Activated CD4-positive, CD25-positive, alpha-beta regulatory T cell treated with anti-CD3 and anti-CD28 coated beads, Interleukin-2, amount 50 U/mL, for 16 hours (primary cell): Measurements from ENCODE around the gene CRACR2A.

Experiments used
- DNase-seq: peaks from one replicate; pipeline ENCODE4 v3.0.0-alpha.2; 2020; ENCODE audit warnings: low read depth, low spot score

Gene CRACR2A

DNA sequence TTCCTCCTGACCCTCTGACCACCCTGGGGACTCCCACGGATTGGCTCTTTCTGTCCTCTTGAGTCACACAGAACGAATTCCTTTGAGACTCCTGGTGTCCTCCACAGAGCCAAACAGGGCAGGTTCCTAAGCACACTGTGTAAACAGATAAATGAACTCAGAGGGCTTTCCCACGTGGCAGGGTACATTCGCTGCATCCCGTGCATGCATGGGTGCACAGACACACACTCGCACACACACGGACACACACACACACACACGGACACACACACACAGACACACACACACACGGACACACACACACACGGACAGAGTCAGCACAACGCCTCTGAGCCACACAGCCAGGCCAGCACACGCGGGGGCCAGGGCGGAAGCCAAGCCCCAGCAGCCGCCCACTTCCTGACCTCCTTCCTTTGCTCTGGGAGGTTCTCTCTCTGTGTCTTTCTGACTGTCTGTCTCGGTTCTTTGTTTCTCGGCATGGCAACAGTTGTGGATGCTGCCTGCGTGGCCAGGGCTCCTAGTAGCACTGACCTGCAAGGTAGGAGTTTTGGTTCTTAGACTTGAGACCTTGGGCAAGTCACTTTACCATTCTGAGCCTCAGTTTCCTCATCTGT lies 706 bp downstream of the CRACR2A start:
- peak; percentile 30 for DNase-seq

- no peak for DNase-seq
Observed at GRCh38 chr12:3751151-3752095, 1.5 kb downstream of the CRACR2A start.

GRCh38 chr12:3750616-3751015 lies 2.3 kb downstream of the CRACR2A start:
- DNase-seq, result no peak

DNA sequence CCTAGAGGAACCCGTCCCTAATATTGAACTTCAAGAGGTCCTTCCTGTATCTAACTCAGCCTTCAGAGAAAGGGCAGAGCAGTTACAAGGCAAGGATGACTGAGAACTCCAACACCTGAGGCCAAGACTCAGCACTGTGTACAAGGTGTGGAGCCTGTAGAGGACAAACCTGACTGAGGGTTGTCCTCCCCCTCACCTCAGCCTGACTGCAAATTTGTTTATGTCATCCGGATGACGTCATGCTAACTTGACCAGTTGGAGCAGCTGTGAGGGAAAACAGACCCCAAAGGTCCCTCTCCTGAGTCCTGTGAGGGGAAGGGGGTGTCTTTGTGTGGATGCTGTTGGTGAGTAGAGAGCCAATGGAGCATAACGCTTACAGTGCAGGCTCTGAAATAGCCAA lies 4.3 kb downstream of the CRACR2A start:
- DNase-seq, result no peak

- DNase-seq, result no peak
Observed at GRCh38 chr12:3747976-3748619, 4.8 kb downstream of the CRACR2A start.

DNA sequence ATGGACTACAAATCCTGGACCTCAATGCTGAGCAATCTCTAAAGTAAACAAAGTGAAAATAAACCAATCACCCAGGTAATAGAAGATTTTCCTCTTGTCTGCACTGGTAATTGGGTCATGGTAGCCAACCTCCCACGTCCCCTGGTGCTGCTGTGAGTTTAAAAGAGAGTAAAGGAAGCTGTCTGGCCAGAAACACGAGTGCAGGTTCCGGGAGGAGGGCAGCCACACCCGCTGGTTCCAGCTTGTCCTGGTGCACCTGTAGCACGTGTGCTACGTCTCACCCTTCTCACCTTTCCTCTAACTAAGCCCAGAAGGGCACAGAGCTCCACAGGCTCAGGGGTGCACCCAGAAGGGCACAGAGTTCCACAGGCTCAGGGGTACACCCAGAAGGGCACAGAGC lies 5.4 kb downstream of the CRACR2A start:
- DNase-seq, result no peak

- DNase-seq, result no peak
Observed at GRCh38 chr12:3746758-3747157, 6.2 kb downstream of the CRACR2A start.

- DNase-seq, result no peak
Observed at GRCh38 chr12:3745152-3745551, 7.8 kb downstream of the CRACR2A start.

DNA sequence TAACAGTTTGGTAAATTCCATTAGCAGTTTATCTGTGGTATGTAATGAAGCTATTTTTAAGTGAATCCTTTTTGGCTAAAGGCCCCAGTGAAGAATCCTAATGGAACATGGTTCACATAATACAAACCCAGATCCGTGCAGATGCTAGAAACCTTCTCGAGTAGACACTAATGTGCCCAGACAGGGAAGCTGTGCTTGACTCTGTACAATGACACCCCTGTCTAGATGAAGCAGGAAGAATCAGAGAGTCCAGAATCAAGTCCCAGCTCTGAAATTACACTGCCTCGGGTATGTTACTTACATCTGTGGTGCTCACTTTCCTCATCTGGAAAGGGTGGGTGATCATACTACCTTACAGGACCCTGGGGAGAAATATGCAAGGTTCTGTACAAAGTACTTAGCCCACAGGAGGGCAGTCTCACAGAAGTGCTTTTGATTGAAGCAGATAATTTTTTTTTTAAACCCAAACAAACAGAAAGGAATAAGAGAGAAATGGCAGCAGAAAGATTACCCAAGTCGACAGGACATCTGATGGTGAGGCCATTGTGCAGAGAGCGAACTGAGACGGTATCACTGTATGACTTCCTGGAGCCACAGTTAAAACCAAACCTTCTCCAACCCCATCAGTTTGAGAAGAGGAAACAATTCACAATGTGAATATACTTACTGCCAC lies 8.5 kb downstream of the CRACR2A start:
- no peak for DNase-seq

- no peak for DNase-seq
Observed at GRCh38 chr12:3743803-3744202, 9.1 kb downstream of the CRACR2A start.

GRCh38 chr12:3741882-3742672 lies 10.8 kb downstream of the CRACR2A start:
- DNase-seq, result no peak

DNA sequence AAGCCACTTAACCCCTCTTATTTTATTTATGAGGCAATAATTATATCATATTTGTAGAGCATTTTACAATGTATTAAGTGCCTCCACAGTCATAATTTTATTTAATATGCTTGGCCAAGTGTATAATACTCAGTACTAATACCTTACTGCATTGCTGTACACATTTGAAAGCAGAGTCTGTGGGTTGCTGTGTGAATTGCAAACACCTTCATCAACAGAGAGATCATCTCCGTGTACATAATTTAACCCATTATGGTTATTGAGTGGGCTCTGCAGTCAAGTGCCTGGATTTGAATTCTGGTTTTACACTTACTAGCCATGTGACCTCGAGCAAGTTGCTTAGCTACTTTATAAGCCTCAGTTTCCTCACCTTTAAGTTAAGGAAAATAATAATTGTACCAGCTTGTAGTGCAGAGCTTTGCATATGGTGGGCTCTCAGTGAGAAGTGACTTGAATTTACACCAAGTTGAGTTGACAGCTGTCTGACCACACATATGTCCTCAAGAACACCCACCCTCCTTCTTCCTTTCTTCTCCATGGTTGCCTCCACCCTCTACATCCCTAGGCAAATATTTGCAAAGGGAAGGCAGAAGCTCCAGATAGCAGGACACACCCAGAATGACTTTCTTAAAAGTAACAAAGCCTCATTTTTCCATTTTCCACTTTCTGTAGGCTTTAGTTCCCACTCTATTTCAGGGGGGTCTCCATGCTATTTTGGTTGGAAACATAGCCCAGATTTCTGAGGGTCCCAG lies 12.3 kb downstream of the CRACR2A start:
- no peak for DNase-seq

- DNase-seq, result no peak
Observed at GRCh38 chr12:3735432-3735831, 17.5 kb downstream of the CRACR2A start.

GRCh38 chr12:3732901-3733300 lies 20.0 kb downstream of the CRACR2A start:
- DNase-seq, result no peak

DNA sequence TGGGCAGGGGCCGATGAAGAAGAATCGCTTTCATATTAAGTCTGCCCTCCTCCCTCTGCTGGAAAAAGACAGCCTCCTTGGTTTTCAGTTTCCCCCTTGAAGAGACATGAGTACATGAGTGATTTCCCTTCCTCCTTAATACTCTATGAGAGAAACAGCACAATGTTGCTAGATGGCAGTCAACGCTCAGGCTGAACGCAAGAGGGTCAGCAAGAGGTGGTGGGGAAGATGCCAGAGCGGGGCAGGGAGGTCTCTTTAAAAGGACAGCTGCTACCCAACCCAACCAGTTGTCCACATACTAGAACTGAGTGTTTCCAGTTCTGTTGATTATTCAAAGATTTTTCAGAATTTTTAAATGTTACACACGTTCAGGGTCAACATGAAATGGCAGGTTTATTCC lies 22.8 kb downstream of the CRACR2A start:
- DNase-seq, result no peak

DNA sequence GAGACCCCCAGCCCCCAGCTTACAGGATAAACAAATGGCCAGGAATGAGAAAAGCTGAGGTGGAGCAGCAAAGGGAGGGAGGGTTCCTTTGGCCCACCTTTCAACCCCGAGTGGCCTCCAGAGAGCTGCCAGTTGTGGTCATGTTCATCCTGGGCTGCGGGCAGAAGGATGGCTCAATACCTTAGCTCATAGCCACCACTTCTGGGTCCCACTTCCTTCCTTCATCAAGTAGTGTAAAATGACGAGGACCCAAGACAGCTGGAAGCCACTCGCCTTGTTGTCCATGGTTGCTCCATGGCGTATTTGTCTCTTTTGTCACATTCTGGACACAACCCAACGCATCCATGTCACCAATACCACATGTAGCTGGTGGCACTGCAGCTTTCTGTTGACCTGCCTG lies 24.2 kb downstream of the CRACR2A start:
- no peak for DNase-seq

DNA sequence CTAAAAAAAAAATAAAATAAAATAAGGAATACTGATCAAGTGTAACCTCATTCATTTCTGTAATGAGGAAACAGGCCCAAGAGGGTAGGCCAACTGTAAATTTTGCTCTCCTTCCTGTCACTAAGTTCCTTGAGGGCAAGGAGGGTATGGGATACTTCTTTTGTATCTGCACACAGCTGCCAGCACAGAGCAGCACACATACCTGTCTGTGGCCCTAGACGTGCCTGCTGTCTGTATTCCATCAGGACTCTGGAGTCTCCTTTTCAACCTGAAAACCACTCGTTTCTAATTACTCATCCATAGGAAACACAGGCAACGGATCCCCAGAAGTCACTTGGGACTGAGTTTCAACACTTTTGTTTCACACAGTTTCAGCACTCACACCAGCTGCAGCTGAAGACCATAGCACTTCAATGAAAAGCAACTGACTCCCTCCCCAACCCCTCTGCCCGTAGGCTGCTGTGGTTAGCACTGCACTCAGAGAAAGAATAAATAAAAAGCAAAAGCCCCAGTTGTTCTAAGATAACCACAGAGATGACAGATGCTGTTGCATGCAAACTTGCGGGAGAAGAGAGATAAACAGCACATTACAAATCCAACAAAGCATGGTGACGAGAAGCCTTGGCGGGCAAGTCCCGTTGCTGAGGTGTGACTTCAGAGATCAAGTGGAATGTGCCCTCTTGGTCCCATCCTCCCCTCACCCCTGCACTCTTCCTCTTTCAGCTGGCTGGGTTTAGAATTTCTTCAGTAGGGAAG lies 24.9 kb downstream of the CRACR2A start:
- no peak for DNase-seq

DNA sequence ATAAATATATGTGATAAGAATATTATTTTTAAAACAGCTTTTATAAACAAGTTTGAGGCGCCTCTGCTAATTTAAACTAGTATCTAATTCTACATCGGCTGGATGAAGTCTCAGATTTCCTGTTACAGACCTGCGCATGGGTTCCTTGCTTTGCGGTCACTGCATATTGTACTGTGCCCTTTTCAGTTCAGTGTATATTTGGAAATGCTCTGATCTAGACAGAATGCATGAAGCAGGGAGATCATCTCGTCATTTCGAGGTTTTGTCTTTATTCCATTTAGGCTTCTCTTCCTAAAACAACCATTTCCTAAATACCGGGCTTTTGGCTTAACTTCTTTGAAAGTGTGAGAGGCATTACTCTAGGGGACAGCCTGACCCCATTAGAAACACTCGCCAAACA lies 25.6 kb downstream of the CRACR2A start:
- DNase-seq, result no peak

GRCh38 chr12:3726456-3726855 lies 26.5 kb downstream of the CRACR2A start:
- no peak for DNase-seq
